GM21825 (cell line): ENCODE data around the gene ULK4.
A peak's percentile ranks its signal among the peaks of the same experiment; 100 is the strongest.
"Not testable (repeated sequence)": the region's sequence is repeated elsewhere in the genome, so short reads cannot be mapped to it uniquely, and the experiment has no call there.

Experiments used
- ATAC-seq: cut with Tn5 transposase; IDR thresholded peaks from one replicate; pipeline ENCODE4 v1.9.1; 2021; ENCODE audit warnings: mild to moderate bottlenecking, moderate library complexity; ENCODE audit not compliant: unreplicated experiment

The ULK4 gene

DNA sequence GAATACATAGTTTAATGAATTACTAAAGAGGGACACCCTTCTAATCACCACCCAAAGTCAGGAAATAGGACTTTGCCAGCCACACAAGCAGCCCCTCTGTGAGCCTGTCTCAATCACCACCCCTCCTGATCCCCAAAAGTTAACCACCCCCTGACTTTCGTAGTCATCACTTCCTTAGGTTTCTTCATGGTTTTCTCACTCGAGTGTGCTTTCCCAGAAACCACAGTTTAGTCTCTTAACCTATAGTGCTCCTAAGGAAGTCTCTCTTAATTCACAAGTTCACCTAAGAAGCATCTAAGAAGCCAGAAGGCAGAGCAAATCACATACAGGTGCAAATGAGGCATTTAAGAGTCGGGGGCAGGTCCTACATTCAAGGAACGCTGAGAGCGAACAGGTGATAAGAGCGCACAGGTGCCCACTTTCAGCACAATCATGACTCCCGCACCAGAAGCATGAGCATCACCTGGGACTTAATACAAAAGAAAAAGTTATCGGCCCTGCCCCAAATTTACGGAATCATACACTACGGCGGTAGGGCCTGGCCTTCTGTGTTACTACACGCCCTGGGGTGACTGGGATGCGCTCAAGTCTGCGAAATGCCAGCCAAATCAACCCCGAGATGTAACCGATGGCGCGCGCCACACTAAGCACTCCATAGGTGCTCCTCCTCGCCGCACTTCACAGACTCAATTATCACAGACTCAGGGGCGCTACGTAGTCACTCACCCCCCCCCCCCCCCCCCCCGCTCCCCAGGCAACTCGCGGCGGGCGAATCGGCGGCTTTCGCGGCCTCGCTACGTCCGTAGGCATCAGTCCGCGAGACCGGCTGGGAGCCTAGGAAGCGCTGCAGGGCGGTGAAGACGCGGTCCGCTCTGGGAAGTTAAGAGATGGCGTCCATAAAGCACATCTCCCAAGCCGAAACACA lies 815 bp downstream of the ULK4 start:
- ATAC-seq = peak; percentile 17

DNA sequence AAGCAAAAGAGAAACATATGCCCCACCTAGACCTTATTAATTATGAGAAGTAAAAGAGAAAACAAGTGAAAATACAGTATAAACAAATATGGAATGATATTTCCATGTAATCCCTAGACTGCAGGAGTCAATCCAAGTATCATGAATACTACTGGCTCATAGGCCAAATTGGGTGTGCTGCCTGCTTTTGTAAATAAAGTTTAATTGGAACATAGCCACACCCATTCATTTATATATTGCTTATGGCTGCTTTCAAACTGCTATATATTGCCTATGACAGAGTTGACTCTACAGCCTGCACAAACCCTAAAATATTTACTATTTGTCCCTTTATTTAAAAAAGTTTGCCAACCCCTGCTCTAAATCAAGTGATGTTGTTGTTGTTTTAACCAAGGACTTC lies 5.3 kb downstream of the ULK4 start:
- no peak for ATAC-seq

DNA sequence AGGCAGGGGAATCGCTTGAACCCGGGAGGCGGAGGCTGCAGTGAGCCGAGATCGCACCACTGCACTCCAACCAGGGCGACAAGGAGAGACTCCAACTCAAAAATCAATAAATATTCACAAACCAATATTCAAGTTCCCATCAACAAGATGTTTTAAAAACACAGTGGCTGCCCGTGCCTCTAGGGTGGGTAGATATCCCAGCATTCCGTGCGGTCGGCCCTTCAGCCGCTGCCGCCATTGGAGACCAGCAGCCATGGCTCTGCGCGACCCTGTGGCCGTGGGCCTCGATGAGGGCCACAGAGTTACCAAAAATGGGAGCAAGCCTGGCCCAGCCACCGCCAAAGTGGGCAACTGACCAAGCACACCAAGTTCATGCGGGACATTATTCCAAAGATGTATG lies 6.7 kb downstream of the ULK4 start:
- no peak for ATAC-seq

DNA sequence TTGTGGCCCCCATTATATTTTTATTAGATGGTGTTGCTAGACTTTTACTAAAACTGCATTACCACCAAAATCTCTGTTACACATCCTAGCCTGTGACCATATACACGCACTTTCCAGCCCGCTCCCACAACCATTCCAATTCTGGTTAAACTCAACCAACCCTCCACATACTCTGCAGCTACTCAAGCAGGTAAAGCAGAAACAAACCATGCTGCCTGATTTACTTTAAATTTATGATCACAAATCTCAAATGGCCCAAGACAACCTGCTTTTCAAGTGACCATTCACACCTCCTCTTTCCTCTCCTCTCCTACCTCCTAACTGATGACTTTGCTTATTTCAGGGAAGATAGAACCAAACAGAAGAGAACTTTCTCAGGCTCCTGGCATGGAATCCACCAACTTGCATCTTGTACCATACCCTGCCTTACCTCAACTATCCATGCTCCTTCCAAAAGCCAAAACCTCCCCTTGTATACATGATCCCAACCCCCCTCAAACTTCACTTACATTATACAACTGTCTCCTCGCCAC lies 18.5 kb downstream of the ULK4 start:
- no peak for ATAC-seq

DNA sequence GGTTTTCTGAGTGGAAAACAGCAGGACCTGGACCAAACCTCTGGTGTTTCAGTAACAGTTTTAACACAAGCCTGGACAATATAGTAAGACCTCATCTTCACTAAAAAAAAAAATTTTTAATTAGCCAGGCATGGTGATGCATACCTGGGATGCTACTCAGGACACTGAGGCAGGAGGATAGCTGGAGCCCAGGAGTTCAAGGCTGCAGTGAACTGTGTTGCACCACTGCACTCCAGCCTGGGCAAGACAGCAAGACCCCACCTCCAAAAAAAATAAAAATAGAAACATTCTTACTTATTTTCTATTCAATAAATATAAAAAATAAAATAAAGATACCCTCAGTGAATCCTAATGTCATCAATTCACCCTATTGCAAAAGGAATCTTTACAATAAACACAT lies 21.5 kb downstream of the ULK4 start:
- ATAC-seq = no peak

DNA sequence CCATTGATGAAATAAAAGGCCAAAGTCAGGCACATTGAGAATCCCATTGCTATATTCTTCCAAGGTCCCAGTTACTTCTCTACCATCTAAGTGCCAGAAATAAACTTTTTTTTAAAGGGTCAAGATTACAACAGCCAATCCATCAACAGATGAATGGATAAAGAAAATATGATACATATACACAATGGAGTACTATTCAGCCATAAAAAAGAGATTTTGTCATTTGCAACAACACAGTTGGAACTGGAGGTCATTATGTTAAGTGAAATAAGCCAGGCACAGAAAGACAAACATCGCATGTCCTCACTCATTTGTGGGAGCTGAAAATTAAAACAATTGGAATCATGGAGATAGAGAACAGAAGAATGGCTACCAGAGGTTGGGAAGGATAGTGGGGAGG lies 25.5 kb downstream of the ULK4 start:
- no peak for ATAC-seq

DNA sequence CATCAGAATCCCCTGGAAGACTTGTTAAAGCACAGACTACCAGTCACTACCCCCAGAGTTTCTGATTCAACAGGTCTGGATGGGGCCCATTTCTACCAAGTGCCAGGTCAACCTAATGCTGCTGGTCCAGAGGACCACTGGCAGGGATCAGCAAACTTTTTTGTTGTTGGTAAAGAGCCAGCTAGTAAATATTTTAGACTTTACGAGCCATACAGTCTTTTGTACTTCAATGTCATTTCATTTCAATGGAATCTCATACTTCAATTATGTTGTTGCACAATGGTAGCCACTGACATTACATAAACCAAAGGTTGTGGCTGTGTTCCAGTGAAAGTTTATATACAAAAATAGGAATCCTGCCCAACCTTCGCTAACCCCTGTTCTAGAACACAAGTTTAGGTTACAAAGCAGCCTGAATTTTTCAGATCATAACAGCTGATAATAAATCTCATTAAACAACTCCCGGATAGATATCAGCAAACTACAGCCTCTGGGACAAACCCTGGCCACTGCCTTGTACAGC lies 28.7 kb downstream of the ULK4 start:
- ATAC-seq = no peak

DNA sequence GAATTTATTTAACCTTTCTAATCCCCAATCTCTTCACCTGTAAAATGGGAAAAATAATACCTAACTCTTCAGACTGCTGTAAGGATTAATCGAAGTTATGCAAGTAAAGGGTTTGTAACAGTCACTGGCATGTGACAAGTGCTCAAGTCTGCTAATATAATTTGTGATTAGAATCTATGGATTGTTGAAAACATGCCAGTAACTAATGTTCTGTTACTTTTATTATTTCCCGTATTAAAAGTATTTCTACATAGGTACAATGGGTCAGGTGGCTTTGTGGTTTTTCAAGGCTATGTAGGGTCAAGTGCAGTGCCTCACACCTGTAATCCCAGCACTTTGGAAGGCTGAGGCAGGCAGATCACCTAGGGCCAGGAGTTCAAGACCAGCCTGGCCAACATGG lies 29.4 kb downstream of the ULK4 start:
- no peak for ATAC-seq

DNA sequence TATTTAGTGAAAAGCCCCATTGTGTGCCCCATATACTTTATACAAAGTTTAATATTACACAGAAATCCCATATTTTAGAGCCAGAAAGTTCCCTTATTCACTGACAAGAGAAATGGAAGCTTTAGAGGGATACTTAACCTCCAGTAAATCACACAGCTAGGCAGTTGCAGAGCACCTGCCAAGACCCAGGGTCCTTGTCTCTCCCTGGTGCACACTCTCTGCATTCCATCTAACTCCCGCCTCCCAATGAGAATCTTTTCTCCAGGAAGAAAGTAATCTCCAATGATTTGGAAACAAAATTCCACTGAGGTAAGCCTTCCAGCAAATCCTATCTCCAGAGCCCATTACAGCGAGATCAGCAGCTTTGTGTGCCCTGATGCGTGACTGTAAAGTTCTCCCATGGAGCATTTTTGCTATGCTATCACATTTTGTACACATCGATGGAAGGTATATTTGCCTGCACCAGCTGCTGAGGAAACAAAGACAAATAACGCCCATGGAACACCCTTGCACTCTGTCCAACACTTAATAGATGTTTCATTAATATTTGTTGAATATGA lies 41.4 kb downstream of the ULK4 start:
- no peak for ATAC-seq

DNA sequence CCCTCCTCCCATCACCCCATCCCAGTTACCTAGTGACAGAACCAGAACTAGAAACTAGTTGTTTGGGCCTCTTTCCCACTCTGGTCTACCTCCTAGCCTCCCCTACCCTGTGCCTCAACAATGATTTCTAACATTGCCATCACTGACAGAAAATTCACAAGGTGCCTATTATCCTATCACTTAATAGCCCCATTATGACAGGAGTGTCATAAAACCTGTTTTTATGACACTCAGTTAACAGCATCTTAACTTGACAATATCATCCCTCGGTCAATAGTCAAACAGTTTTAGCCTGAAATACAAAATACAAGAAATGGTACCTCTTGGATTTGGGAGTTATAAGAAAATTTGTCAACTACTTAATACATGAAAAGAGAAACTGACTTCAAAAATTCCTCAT lies 46.5 kb downstream of the ULK4 start:
- no peak for ATAC-seq

DNA sequence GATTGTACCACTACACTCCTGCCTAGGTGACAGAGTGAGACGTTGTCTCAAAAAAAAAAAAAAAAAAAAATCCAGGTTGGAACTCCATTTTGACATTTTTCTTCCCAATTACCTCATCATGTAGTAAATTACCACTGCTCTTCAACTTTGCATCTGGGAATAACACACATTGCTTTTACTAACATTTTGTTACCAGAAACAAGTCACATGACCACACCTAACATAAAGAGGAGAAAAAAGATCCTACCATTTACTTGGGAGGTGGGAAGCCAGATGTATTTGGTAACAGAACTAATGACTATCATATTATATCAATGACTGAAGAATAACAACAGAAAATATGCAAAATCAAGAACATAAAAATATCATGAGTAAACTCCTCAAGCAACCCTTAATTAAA lies 49.6 kb downstream of the ULK4 start:
- ATAC-seq = no peak

DNA sequence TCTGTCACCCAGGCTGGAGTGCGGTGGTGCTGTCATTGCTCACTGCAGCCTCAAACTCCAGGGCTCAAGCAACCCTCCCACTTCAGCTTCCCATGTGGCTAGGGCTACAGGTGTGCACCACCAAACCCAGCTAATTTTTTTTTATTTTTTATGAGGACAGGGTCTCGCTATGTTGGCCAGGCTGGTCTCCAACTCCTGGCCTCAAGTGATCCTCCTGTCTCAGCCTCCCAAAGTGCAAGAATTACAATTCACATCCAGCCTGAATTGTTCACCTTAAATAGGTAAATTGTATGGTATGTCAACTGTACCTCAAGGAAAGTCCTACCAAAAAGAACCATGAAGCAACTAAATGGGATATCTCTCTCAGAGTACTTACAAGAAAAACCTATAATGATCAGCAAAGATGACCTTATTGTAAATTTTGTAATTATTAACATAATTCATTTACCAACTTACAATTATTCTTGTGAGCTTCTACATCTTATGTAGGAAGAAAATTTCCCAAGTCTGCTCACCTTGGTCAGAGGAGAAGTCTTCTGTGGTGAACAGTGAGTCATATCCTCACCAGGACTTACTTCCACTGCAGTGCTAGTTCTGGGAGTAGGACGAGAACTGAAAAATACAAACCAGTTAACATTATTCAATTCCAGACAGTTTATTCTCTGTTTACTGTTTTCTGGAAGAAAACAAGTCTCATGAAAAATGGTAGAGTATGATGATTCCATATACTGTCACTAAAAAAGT lies 54.4 kb downstream of the ULK4 start:
- no peak for ATAC-seq

DNA sequence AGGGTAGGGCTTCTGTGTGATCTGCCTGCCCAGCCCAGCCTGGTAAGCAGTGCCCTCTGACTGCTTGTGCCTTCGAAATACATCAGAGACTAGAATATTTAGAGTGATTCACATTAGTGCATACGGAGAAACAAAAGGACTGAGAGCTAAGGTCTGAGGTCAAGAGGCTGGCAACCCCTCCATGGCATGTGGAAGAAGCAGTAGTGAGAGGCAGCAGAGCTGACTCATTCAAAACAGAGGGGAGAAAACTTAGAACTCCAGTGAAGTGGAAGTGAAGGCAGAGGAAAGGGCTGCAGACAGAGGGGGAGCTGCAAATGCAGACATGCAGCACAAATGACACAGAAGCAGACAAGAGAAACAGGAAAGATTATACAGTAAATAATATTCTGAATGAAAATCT lies 61.6 kb downstream of the ULK4 start:
- no peak for ATAC-seq

DNA sequence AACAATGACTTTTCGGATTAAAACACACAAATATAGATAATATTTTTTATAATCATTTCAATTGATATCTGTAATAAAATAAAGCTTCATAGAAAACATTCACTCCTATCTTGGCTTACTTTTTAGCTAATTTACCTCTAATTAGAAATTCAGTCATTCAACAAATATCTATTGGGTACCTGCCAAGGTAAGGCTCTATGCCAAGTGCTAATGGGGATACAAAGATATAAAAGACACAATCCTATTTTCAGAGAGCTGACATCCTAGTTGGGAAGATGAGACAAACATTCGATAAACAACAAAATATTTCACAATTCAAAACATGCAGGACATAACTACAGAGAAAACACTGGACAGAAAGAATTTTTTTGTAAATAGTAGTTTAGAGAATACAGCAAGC lies 63.3 kb downstream of the ULK4 start:
- no peak for ATAC-seq

DNA sequence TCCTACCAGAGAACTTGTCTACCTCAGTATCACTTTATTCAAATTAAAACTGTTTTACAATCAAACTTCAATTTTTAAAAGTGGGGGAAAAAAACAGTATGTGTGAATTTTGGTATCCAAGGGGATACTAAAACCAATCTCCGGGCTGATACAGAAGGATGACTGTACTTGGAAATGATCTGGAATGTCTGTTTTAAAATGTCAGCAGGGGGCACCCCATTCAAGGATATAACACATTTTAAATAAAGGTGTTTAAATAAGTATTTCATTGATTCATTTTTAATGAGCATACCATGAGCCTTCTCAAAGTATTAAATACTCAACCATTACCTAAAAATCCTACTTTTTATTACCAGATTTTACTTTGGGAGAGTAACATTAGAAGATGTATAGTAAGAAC lies 67.9 kb downstream of the ULK4 start:
- ATAC-seq = no peak

DNA sequence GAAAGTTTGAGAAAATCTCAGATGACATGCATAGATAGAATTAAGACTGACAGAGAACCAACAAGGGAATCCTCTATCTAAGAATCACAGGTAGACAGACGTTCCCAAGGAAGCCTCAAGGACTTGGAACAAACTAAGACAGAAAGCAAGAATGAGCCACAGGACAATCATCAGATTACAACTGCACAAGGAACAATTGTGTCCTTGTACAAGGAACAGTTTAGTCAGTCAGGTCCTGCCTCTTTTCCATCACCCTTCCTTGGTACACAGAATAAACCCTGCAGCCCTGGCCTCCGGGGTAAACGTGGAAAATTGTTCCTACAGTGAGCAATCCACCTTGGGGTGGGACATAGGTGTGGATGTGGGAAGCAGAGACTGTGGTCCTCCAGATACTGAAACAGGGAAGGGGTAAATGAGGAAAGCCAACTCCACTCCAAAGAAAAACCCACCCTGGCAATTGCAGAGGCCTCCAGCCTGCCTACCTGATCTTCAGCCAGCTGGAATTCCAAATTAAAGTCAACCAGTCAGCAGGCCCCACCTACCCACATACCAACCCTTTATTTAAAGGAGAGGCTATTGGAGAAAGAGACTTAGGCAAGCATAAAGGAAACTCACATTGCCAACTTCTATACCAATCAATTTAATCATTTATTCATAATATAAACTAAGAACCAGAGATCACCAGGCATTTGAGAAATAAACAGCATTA lies 73.4 kb downstream of the ULK4 start:
- ATAC-seq = no peak

DNA sequence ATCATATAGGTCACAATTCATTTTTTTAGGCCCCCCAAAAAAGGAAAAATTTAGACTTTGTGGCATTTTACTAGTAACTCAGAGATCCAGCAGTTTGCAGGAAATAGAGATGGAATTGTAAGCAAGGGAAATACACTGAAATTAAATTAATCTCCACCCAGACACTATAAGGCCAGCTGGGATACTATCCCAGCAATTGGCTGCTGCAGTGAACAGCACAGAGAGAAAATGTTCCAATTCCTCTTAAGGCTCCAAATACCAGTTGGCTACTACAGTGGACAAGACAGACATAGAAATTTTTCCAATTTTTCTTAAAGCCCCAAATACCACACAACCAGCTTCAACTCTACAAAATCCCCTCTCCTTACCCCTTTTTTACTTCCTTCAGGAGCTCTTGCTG lies 78.9 kb downstream of the ULK4 start:
- ATAC-seq = no peak

DNA sequence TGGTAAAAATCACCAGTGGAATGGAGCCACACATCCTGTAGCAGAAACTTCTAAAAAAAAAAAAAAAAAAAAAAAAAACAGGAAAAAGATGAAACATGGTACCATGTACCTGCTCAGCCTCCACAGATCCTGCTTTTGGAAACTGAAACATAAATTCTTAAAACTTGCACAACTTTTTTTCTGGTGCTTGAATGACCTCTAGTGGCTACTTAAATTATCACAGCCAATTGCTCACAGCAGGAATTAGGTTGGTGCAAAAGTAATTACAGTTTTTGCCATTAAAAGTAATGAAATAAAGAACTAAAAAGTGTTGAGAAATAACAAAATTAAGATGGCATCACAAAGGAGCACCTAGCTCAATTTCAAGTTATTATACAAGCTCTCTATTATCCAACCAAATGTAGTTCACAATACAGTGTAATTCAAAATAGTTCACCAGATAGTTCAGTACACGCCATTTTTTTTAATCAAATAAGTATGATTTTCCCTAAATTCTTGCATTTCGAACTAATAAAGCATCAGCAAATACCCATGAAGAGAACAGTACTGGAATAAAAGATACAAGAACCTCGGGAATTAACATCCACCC lies 80.6 kb downstream of the ULK4 start:
- no peak for ATAC-seq

DNA sequence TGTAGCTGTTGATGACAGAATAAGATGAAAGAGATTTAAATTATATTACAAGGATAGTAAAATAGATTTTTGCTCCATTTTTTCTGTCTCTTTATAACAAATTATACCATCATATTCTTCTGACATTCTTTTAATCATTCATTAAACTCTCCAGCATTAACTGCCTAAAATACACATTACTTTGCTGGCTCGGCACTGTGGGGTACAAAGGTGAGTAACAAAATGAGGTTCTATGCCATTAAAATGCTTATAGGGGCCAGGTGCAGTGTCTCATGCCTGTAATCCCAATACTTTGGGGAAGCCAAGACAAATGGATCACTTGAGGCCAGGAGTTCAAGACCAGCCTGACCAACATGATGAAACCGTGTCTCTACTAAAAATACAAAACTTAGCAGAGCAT lies 81.5 kb downstream of the ULK4 start:
- no peak for ATAC-seq

DNA sequence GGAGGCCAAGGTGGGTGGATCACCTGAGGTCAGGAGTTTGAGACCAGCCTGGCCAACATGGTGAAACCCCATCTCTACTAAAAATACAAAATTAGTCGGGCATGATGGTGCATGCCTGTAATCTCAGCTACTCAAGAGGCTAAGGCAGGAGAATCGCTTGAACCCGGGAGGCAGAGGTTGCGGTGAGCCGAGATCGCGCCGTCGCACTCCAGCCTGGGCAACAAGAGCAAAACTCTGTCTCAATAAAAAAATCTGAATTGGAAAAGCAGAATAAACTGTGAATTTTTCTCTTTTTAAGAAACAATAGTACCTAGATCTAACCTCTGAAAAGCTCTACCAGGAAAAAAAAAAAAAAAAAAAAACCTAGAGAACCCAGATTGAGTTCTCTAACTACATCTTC lies 84.2 kb downstream of the ULK4 start:
- ATAC-seq = not testable (repeated sequence)
